H1 (cell line): Measurements from ENCODE around the gene SPRED1. TPM values are rescaled to one million over a fixed set of nuclear protein-coding genes. Genes with fewer than 3 reads are reported as not detected.

Experiments
- CTCF ChIA-PET: fragments of 300-600 bp; sonication (Branson Sonifier 250); formaldehyde crosslinking; loops from one replicate; lab custom pipeline; 2021; ENCODE audit not compliant: partially characterized antibody; lab: Charles Lee
- POLR2A ChIA-PET: fragments of 300-600 bp; sonication (Branson Sonifier 250); formaldehyde crosslinking; loops from one replicate; lab custom pipeline; 2021; ENCODE audit warnings: inconsistent platforms; ENCODE audit not compliant: partially characterized antibody; lab: Charles Lee
- DNase-seq, 2 experiments: peaks; one replicate each; pipeline versions ENCODE4 v3.0.0 to v3.0.0-alpha.2; 2010 to 2022; ENCODE audit warnings: low spot score in 2 of 2, low read depth in 1 of 2, mixed read lengths in 1 of 2
- FAIRE-seq: peaks from 2 replicates; lab custom pipeline; 2011; peaks lifted over from hg19 to GRCh38; lab: Jason Lieb, UNC
- H2AFZ ChIP-seq: 2 replicates; pipeline ENCODE4 v1.8.1; 2012; ENCODE audit warnings: low read length, inconsistent platforms
- H2AK5ac ChIP-seq: 2 replicates; pipeline ENCODE4 v1.6.1; 2013; ENCODE audit warnings: low read depth, low read length
- H2BK120ac ChIP-seq: replicated peaks from 2 replicates; pipeline ENCODE3; 2013; ENCODE audit warnings: low read depth, low read length, inconsistent platforms
- H2BK12ac ChIP-seq: 2 replicates; pipeline ENCODE4 v1.6.1; 2013; ENCODE audit warnings: low read depth, low read length
- H2BK15ac ChIP-seq: 2 replicates; pipeline ENCODE4 v1.6.1; 2013; ENCODE audit warnings: low read length
- H2BK20ac ChIP-seq: 2 replicates; pipeline ENCODE4 v1.6.1; 2013; ENCODE audit warnings: low read length
- H2BK5ac ChIP-seq: 2 replicates; pipeline ENCODE4 v1.6.1; 2013; ENCODE audit warnings: low read depth, low read length
- H3K14ac ChIP-seq: 2 replicates; pipeline ENCODE4 v1.6.1; 2013; ENCODE audit warnings: inconsistent platforms; ENCODE audit not compliant: insufficient read length
- H3K18ac ChIP-seq: 2 replicates; pipeline ENCODE4 v1.6.1; 2013; ENCODE audit warnings: low read length; ENCODE audit errors: extremely low read depth
- H3K23ac ChIP-seq: 2 replicates; pipeline ENCODE4 v1.6.1; 2013; ENCODE audit warnings: inconsistent platforms; ENCODE audit not compliant: insufficient read length
- H3K23me2 ChIP-seq: 2 replicates; pipeline ENCODE4 v1.6.1; 2013; ENCODE audit warnings: low read depth, low read length
- H3K27ac ChIP-seq: 2 replicates; pipeline ENCODE4 v1.6.1; 2011; ENCODE audit warnings: low read depth, low read length, inconsistent platforms
- H3K27me3 ChIP-seq, 4 experiments: replicated peaks in 1 of 4; 1 replicate in 1 of 4; 2 replicates in 3 of 4; pipeline versions ENCODE4 v1.6.1 to v1.8.1; 2011 to 2013; ENCODE audit warnings: low read length in 3 of 4, mild to moderate bottlenecking in 3 of 4, inconsistent platforms in 2 of 4, mixed read lengths in 2 of 4, moderate library complexity in 1 of 4; ENCODE audit not compliant: control insufficient read depth in 3 of 4, insufficient read depth in 3 of 4; ENCODE audit errors: extremely low read depth in 1 of 4
- H3K36me3 ChIP-seq, 4 experiments: 2 replicates each; pipeline versions ENCODE4 v1.6.1 to v1.8.1; 2011 to 2013; ENCODE audit warnings: mild to moderate bottlenecking in 4 of 4, low read length in 3 of 4, moderate library complexity in 2 of 4, control low read depth in 1 of 4, inconsistent platforms in 1 of 4; ENCODE audit not compliant: insufficient read depth in 4 of 4, control insufficient read depth in 2 of 4
- H3K4ac ChIP-seq: replicated peaks from 2 replicates; pipeline ENCODE3; 2013; ENCODE audit warnings: low read length, low read depth, mixed read lengths, inconsistent platforms; ENCODE audit not compliant: insufficient read length
- H3K4me1 ChIP-seq, 4 experiments: replicated peaks in 1 of 4; 1 replicate in 1 of 4; 2 replicates in 3 of 4; pipeline versions ENCODE4 v1.6.1 to v1.8.1; 2011 to 2013; ENCODE audit warnings: low read length in 3 of 4, inconsistent platforms in 2 of 4, mixed read lengths in 1 of 4; ENCODE audit not compliant: insufficient read depth in 4 of 4, control insufficient read depth in 3 of 4
- H3K4me2 ChIP-seq, 2 experiments: 2 replicates each; pipeline versions ENCODE4 v1.6.1 to v1.8.1; 2011 to 2013; ENCODE audit warnings: low read depth in 2 of 2, low read length in 2 of 2, control low read depth in 1 of 2, inconsistent platforms in 1 of 2, mild to moderate bottlenecking in 1 of 2; ENCODE audit not compliant: insufficient read depth in 1 of 2
- H3K4me3 ChIP-seq, 4 experiments: fragments of 200-600, 300-600 bp in 1 of 4; sonication (generic), shearing (Covaris generic), sonication (Bioruptor Twin) in 1 of 4; 2 replicates each; pipeline versions ENCODE4 v1.5.1 to v1.8.1; 2011 to 2016; ENCODE audit warnings: low read length in 4 of 4, low read depth in 3 of 4, control low read depth in 2 of 4, inconsistent platforms in 2 of 4, mild to moderate bottlenecking in 2 of 4, mixed read lengths in 1 of 4, moderate library complexity in 1 of 4; ENCODE audit not compliant: insufficient read depth in 2 of 4; ENCODE audit errors: extremely low read depth in 1 of 4
- H3K56ac ChIP-seq: replicated peaks from 2 replicates; pipeline ENCODE3; 2013; ENCODE audit warnings: low read depth, mild to moderate bottlenecking, mixed read lengths, low read length, inconsistent platforms; ENCODE audit not compliant: insufficient read length
- H3K79me1 ChIP-seq: 2 replicates; pipeline ENCODE4 v1.6.1; 2013; ENCODE audit warnings: low read depth, low read length, control low read depth
- H3K79me2 ChIP-seq, 2 experiments: 2 replicates each; pipeline versions ENCODE4 v1.6.1 to v1.8.1; 2012 to 2013; ENCODE audit warnings: low read length in 2 of 2, mild to moderate bottlenecking in 2 of 2, inconsistent platforms in 1 of 2; ENCODE audit not compliant: insufficient read depth in 2 of 2, control insufficient read depth in 1 of 2
- H3K9ac ChIP-seq, 4 experiments: replicated peaks in 1 of 4; 1 replicate in 1 of 4; 2 replicates in 3 of 4; pipeline versions ENCODE4 v1.6.1 to v1.8.1; 2011 to 2013; ENCODE audit warnings: low read depth in 3 of 4, low read length in 3 of 4, control low read depth in 2 of 4, mild to moderate bottlenecking in 2 of 4, moderate library complexity in 2 of 4, inconsistent platforms in 1 of 4; ENCODE audit errors: extremely low read depth in 1 of 4
- H3K9me3 ChIP-seq, 2 experiments: 2 replicates each; pipeline versions ENCODE4 v1.6.1 to v1.8.1; 2012 to 2013; ENCODE audit warnings: mild to moderate bottlenecking in 2 of 2, moderate library complexity in 2 of 2, control low read depth in 1 of 2, inconsistent platforms in 1 of 2, low read depth in 1 of 2, low read length in 1 of 2, mixed read lengths in 1 of 2; ENCODE audit not compliant: insufficient read depth in 2 of 2
- H4K20me1 ChIP-seq, 2 experiments: replicated peaks in 1 of 2; 2 replicates each; pipeline versions ENCODE3 to v1.8.1; 2011 to 2013; ENCODE audit warnings: inconsistent platforms in 2 of 2, low read length in 2 of 2, mild to moderate bottlenecking in 1 of 2; ENCODE audit not compliant: insufficient read depth in 2 of 2, control insufficient read depth in 1 of 2
- H4K5ac ChIP-seq: 2 replicates; pipeline ENCODE4 v1.6.1; 2013; ENCODE audit warnings: low read length, low read depth, mixed read lengths, inconsistent platforms; ENCODE audit not compliant: insufficient read length
- H4K8ac ChIP-seq: 2 replicates; pipeline ENCODE4 v1.8.0; 2013; ENCODE audit warnings: mild to moderate bottlenecking, moderate library complexity, low read length, inconsistent platforms; ENCODE audit not compliant: insufficient read depth; ENCODE audit errors: extremely low read depth
- H4K91ac ChIP-seq: replicated peaks from 2 replicates; pipeline ENCODE3; 2013; ENCODE audit warnings: low read length, mixed read lengths, inconsistent platforms; ENCODE audit not compliant: insufficient read length
- CBX8 ChIP-seq: fragments of 300-800, 300-1000 bp; sonication (generic); IDR thresholded peaks from 2 replicates; pipeline ENCODE4 v1.7.1; 2016; ENCODE audit warnings: low read depth, low read length, borderline replicate concordance
- KDM5A ChIP-seq: fragments of 200-600 bp; IDR thresholded peaks from 2 replicates; pipeline ENCODE4 v1.7.1; 2012; ENCODE audit warnings: mild to moderate bottlenecking, low read length, inconsistent platforms, mixed read lengths
- POU5F1 ChIP-seq: IDR thresholded peaks from 2 replicates; pipeline ENCODE4 v1.6.1; 2011; ENCODE audit warnings: low read depth, mild to moderate bottlenecking, low read length, moderate library complexity
- SP4 ChIP-seq: IDR thresholded peaks from 2 replicates; pipeline ENCODE4 v1.6.1; 2012; ENCODE audit warnings: low read length, inconsistent platforms
- WGBS, 2 experiments: shearing (Covaris generic) in 1 of 2; methylation state at CpG; one replicate each; pipeline versions ENCODE4 v1.1.6 to v1.1.7; 2013 to 2015; ENCODE audit warnings: low lambda C conversion rate in 2 of 2, mixed read lengths in 2 of 2, inconsistent platforms in 1 of 2, low coverage in 1 of 2, missing lambda C conversion rate in 1 of 2; ENCODE audit not compliant: insufficient replicate concordance in 2 of 2, insufficient coverage in 1 of 2, insufficient read length in 1 of 2; ENCODE audit errors: extremely low coverage in 1 of 2, missing lambda C conversion rate in 1 of 2; 5-methylcytosine and 5-hydroxymethylcytosine counted together
- polyA plus RNA-seq, 7 experiments: library from polyadenylated mRNA; depleted of rRNA in 3 of 7; stranded (reverse) in 5 of 7; unstranded in 2 of 7; fragments of >200 nt in 5 of 7; fragments of 200-250 nt in 2 of 7; gene quantifications; 1 replicate in 5 of 7; 2 replicates in 1 of 7; 4 replicates in 1 of 7; pipeline versions ENCODE4 v1.2.1 to v1.2.3, GENCODE V29; 2011 to 2013; ENCODE audit warnings: missing spikeins in 2 of 7, mixed read lengths in 2 of 7
- total RNA-seq: library from RNA; stranded (reverse); fragmentation: NEBNext Ultra II Directional; extraction: Animal tissue kit (Norgen Biotek cat#: 25700); gene quantifications from 2 replicates; pipeline ENCODE4 v1.2.1, GENCODE V29; 2021

SPRED1 gene
- total and polyA plus RNA-seq, 2 of the 8 experiments (the other 6 are each of a cell fraction or from before 2014, with no cell fraction given), result 5.5 to 30.3 TPM

GRCh38 chr15:38211811-38212210 is 40.8 kb upstream of the SPRED1 start:
- ChIA-PET CTCF (interaction anchor here (1.4 kb wide), 2 partner anchors 39 to 213 kb away, joined by 3 read pairs; no protein-coding TSS in a partner anchor), POLR2A (no interaction called here)
- no peak overlapping the region for H4K5ac ChIP-seq
- H3K18ac ChIP-seq, result no peak overlapping the region
- H4K8ac ChIP-seq, result no peak overlapping the region
- DNase-seq (no peak), FAIRE-seq (no peak)
- H2BK120ac ChIP-seq, result no peak overlapping the region
- no peaks in the 10 kb centered on the region for H3K27me3 ChIP-seq
- H3K4me3 ChIP-seq, result no peak overlapping the region
- H3K4me1 ChIP-seq, result no peaks in the 10 kb centered on the region
- H3K14ac ChIP-seq, result no peak overlapping the region
- TF ChIP-seq POU5F1 (no peak), SP4 (no peak), CBX8 (no peak), KDM5A (no peak)
- H3K23ac ChIP-seq, result no peak overlapping the region
- no peak overlapping the region for H2BK15ac ChIP-seq
- H2BK5ac ChIP-seq, result no peak overlapping the region
- 100% methylated on average over 3 of the region's 4 CpGs; no CpG with 5 or more reads in 1 of the 2 experiments for WGBS, 2 experiments
- H2BK12ac ChIP-seq, result no peak overlapping the region
- H4K91ac ChIP-seq, result no peak overlapping the region
- H3K56ac ChIP-seq, result no peak overlapping the region
- H3K27ac ChIP-seq, result no peak overlapping the region
- no peaks in the 10 kb centered on the region for H3K9me3 ChIP-seq
- H3K9ac ChIP-seq, result no peak overlapping the region
- H2AK5ac ChIP-seq, result no peak overlapping the region
- H2AFZ ChIP-seq, result no peak overlapping the region
- no peaks in the 10 kb centered on the region for H3K36me3 ChIP-seq
- no peaks in the 10 kb centered on the region for H4K20me1 ChIP-seq
- no peak overlapping the region for H2BK20ac ChIP-seq
- no peaks in the 10 kb centered on the region for H3K79me2 ChIP-seq
- H3K23me2 ChIP-seq, result no peaks in the 10 kb centered on the region
- no peak overlapping the region for H3K4ac ChIP-seq
- H3K79me1 ChIP-seq, result no peaks in the 10 kb centered on the region
- no peak overlapping the region for H3K4me2 ChIP-seq
